Pancreas (tissue), 10 donors: ENCODE measurements around the gene LMOD3. TPM values are rescaled to one million over a fixed set of nuclear protein-coding genes. Genes with fewer than 3 reads are reported as not detected.

Source experiments
- ATAC-seq, 4 donors: fragments of 200-7000 bp; cut with Tn5 transposase; one replicate each; pipeline versions ENCODE4 v1.8.0 to v1.9.1; 2020; ENCODE audit warnings: mild to moderate bottlenecking in 4 of 4, moderate library complexity in 4 of 4
- DNase-seq, 6 donors: peaks; one replicate each; pipeline ENCODE4 v3.0.0-alpha.2; 2020
- FAIRE-seq: peaks from 2 replicates; lab custom pipeline; 2012; peaks lifted over from hg19 to GRCh38; lab: Jason Lieb, UNC
- H3K27ac ChIP-seq, 4 donors: fragments of 200-600 bp; sonication (generic); 1 replicate in 3 of 4; 2 replicates in 1 of 4; pipeline versions ENCODE4 v1.5.0 to v1.8.0; 2020
- H3K27me3 ChIP-seq, 4 donors: fragments of 200-600 bp; one replicate each; pipeline ENCODE4 v1.8.0; 2021
- H3K36me3 ChIP-seq, 3 donors: fragments of 200-600 bp; sonication (generic) in 1 of 3; one replicate each; pipeline versions ENCODE4 v1.5.0 to v1.8.0; 2020 to 2021
- H3K4me1 ChIP-seq, 3 donors: fragments of 200-600 bp; one replicate each; pipeline ENCODE4 v1.8.0; 2021
- H3K4me3 ChIP-seq, 4 donors: fragments of 200-600 bp; sonication (generic) in 2 of 4; one replicate each; pipeline versions ENCODE4 v1.5.0 to v1.8.0; 2020 to 2021
- H3K9me3 ChIP-seq, 4 donors: fragments of 200-600 bp; one replicate each; pipeline ENCODE4 v1.8.0; 2021
- CTCF ChIP-seq, 4 donors: fragments of 200-600 bp; sonication (generic) in 3 of 4; IDR thresholded peaks; one replicate each; pipeline versions ENCODE4 v1.5.0 to v1.8.0; 2021; ENCODE audit warnings: antibody characterized with exemption in 4 of 4
- WGBS, 2 donors: extraction: QIAGEN DNeasy Blood & Tissue Kit; methylation state at CpG; one replicate each; pipeline ENCODE4 v1.1.7; 2013; 5-methylcytosine and 5-hydroxymethylcytosine counted together
- intact Hi-C, 3 donors: fragments of 100-400 bp; cut with DNase I; formaldehyde crosslinking; loops; one replicate each; pipeline versions ENCODE4 v1.11.1 to v1.14.2; 2022
- polyA plus RNA-seq, 2 donors: library from polyadenylated mRNA; stranded (reverse); fragments of 200-250 nt; gene quantifications; one replicate each; pipeline ENCODE4 v1.2.3, GENCODE V29; 2013
- total RNA-seq, 6 donors: library from RNA; stranded (reverse); fragmentation: NEBNext Ultra II Directional in 4 of 6; extraction: Animal tissue kit (Norgen Biotek cat#: 25700) in 4 of 6; gene quantifications; one replicate each; pipeline versions ENCODE4 v1.2.1 to v1.2.4, GENCODE V29; 2021 to 2023
- donor health status: healthy with polysubstance abuse.
- donor health status: DM: no; HTN: no; CAD: no; lungs with moderate emphysema.
- donor health status: DM: no; HTN: no; CAD: no.
- donor health status: control.
- donor health status: control.
- donor health status: Bipolar disorder and iron deficiency.
- donor health status: DM: yes; HTN: yes; CAD: no.
- donor health status: DM: no; HTN: no; CAD: no.
- donor health status: DM: no; HTN: no; CAD: no.
- donor health status: DM: yes; HTN: yes; CAD: no.

The LMOD3 gene
- total and polyA plus RNA-seq, 8 donors: 0.08 TPM; not detected in 7

GRCh38 chr3:69058947-69059224 lies 63.5 kb downstream of the LMOD3 start:
- WGBS, 2 donors: 85 to 90% methylated on average over 2 of the region's 2 CpGs
- H3K36me3 ChIP-seq: peaks cover 0 to 30% (median 4%) of the 10 kb centered on the region in 3 donors
- no peaks in the 10 kb centered on the region for H3K9me3 ChIP-seq
- intact Hi-C loops: no loop called here
- no peak overlapping the region for H3K4me3 ChIP-seq
- ATAC-seq (no peak), FAIRE-seq (no peak), DNase-seq (no peak)
- TF ChIP-seq CTCF (IDR thresholded peaks at IDR 0.05): no peak
- H3K27ac ChIP-seq: no peak overlapping the region
- no peaks in the 10 kb centered on the region for H3K27me3 ChIP-seq
- H3K4me1 ChIP-seq: no peaks in the 10 kb centered on the region

- Histone ChIP-seq H3K4me1 (no peaks in the 10 kb centered on the region), H3K4me3 (no peak overlapping the region), H3K27me3 (no peaks in the 10 kb centered on the region), H3K9me3 (no peaks in the 10 kb centered on the region), H3K36me3 (peaks cover 0 to 30% (median 4%) of the 10 kb centered on the region in 3 donors), H3K27ac (no peak overlapping the region)
- intact Hi-C loops: no loop called here
- DNase-seq: no peak
- 89 to 97% methylated on average over 3 of the region's 3 CpGs for WGBS, 2 donors
- no peak for TF ChIP-seq CTCF (IDR thresholded peaks at IDR 0.05)
- ATAC-seq: peak in 1 of 4 donors; percentile 53
- no peak for FAIRE-seq
Measured at GRCh38 chr3:69058180-69058946, 64.0 kb downstream of the LMOD3 start.

Other genes starting within 250 kb of the LMOD3 start
- not detected for gene TAFA4, start 190.0 kb downstream of the LMOD3 start, total RNA-seq
- gene TAFA4, start 190.0 kb downstream of the LMOD3 start, polyA plus RNA-seq: under 1 TPM; 0.11 to 0.52 TPM
- 10 to 100 TPM in 4 of 6 donors, 1 to 10 TPM in 2; 7.6 to 12.9 (median 10.8) TPM for gene EOGT, start 108.9 kb downstream of the LMOD3 start, total RNA-seq
- gene EOGT, start 108.9 kb downstream of the LMOD3 start, polyA plus RNA-seq: 10 to 100 TPM; 16.9 to 19.3 TPM
- 10 to 100 TPM; 15.2 to 25.9 (median 18.1) TPM for gene TMF1, start 70.3 kb downstream of the LMOD3 start, total RNA-seq
- gene TMF1, start 70.3 kb downstream of the LMOD3 start, polyA plus RNA-seq: 10 to 100 TPM in 1 of 2 donors, 1 to 10 TPM in 1; 5.7 to 10.7 TPM
- 10 to 100 TPM; 11.7 to 32.9 (median 15.9) TPM for gene UBA3, start 42.2 kb downstream of the LMOD3 start, total RNA-seq
- 10 to 100 TPM; 16.3 to 28.0 TPM for gene UBA3, start 42.2 kb downstream of the LMOD3 start, polyA plus RNA-seq
- 10 to 100 TPM; 29.5 to 78.9 (median 38.8) TPM for gene ARL6IP5, start 37.7 kb downstream of the LMOD3 start, total RNA-seq
- gene ARL6IP5, start 37.7 kb downstream of the LMOD3 start, polyA plus RNA-seq: 10 to 100 TPM; 42.4 to 47.7 TPM